GM18511 (cell line): ENCODE measurements around the gene PLEK.
"Not testable (repeated sequence)": the region's sequence is repeated elsewhere in the genome, so short reads cannot be mapped to it uniquely, and the experiment has no call there.

Experiments
- ATAC-seq: cut with Tn5 transposase; IDR thresholded peaks from one replicate; pipeline ENCODE4 v1.9.1; 2021; ENCODE audit warnings: mild to moderate bottlenecking, moderate library complexity; ENCODE audit not compliant: unreplicated experiment

The PLEK gene

DNA sequence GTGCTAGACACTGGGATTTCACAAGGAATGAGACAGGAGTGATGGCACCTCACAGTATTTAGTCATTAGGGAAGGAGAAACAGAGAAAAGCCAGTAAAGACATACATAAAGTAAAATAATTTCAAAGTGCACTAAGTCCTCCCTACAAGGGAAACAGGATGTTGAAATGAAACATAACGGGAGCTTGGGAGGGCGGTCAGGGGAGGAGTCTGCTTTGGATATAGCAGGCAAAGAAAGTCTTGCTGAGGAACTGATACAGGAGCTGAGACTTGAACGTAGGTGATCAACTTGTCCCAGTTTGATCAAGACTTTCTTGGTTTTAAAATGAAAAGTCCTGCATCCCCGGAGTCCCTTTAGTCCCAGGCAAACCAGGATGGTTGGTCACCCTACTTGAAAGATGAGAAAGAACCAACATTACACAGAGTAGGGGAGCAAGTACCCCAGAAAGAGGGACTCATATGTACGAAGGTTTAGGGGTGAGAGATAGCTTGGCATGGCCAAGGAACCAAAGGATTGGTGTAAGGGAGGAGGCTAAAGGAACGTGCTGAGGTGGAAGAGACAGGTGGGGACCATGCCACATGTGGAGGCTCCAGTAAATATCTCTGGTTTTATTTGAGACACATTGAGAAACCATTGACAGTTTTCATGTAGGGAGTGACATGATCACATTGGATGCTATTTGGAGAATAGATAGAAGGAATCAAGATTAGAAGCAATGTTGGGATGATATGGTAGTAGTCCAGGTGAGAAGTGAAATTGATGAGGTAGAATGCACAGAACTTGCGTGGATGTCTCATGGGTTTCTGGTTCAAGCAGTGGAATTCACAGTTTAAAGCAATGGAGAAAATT is 73.6 kb downstream of the PLEK start:
- no peak for ATAC-seq

DNA sequence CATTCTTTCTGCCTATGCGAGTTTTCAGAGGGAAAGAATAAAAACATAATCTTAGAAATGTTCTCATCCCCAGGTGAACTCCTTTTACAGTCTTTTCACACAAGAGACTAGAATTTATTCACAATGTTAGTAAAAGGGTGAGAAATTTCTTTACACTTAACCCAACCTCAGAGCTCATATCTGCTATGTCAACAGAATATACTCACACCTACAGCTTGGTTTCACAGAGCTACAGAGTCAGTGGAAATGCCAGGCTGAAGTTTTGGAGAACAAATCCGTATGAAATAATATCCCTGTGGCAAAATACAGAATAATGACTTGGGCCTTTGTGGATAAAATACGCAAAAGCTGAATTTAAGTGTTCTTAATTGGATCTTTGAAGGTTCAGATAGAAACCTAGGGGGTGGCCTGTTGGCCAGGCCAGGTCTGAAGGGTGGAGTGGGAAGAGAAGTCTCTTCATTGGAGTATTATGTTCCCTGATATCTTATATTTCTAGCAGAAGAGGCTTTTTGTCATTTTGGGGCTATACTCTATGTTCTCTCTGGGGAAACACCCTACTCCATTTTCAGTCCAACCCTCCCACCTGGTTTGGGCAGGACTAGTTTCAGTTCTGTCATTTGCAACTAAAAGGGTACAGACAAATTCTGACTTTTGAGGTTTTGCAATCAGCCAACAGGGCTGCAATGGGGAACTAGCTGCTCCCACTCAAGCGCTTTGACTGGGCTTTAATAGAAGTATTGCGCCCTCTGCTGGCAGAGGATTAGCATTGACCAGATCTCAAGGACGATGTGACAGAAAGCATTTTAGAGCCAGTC is 76.3 kb downstream of the PLEK start:
- peak; percentile 100 for ATAC-seq

DNA sequence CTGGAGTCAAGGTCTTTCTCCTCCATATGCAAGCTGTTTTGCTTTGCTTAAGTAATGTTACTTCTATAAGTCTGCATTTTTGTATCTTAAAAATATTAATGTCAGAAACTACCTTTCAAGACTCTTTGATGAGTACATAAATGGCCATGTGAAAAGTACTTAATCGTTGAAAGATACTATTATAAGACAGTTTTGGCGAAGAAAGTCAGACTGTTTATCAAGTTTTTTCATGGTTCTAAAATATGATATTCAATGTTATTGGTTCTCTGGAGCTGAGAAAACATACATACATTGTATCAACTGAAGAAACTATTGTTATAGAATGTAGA is 76.9 kb downstream of the PLEK start:
- no peak for ATAC-seq

DNA sequence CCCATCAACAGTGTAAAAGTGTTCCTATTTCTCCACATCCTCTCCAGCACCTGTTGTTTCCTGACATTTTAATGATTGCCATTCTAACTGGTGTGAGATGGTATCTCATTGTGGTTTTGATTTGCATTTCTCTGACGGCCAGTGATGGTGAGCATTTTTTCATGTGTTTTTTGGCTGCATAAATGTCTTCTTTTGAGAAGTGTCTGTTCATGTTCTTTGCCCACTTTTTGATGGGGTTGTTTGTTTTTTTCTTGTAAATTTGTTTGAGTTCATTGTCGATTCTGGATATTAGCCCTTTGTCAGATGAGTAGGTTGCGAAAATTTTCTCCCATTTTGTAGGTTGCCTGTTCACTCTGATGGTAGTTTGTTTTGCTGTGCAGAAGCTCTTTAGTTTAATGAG is 81.3 kb downstream of the PLEK start:
- not testable (repeated sequence) for ATAC-seq
